Tibial artery (tissue), 4 donors: ENCODE data around the gene RPP14.
"Not testable (repeated sequence)": the region's sequence is repeated elsewhere in the genome, so short reads cannot be mapped to it uniquely, and the experiment has no call there.

Experiments
- DNase-seq, 2 donors: peaks; one replicate each; pipeline ENCODE4 v3.0.0-alpha.2; 2019
- H3K27ac ChIP-seq, 2 donors: fragments of 200-600 bp; sonication (generic) in 1 of 2; 1 replicate in 1 of 2; 2 replicates in 1 of 2; pipeline ENCODE4 v1.5.1; 2018 to 2019; ENCODE audit warnings: mild to moderate bottlenecking in 1 of 2
- H3K27me3 ChIP-seq, 2 donors: fragments of 200-600 bp; sonication (generic) in 1 of 2; one replicate each; pipeline versions ENCODE4 v1.5.1 to v1.6.0; 2016 to 2019
- H3K36me3 ChIP-seq, 3 donors: fragments of 200-600 bp; sonication (generic) in 2 of 3; one replicate each; pipeline ENCODE4 v1.5.1; 2016 to 2019; ENCODE audit warnings: mild to moderate bottlenecking in 2 of 3
- H3K4me1 ChIP-seq, 4 donors: fragments of 200-600 bp; sonication (generic) in 2 of 4; 1 replicate in 3 of 4; 2 replicates in 1 of 4; pipeline ENCODE4 v1.5.1; 2016 to 2019
- H3K4me3 ChIP-seq, 2 donors: fragments of 200-600 bp; sonication (generic) in 1 of 2; 1 replicate in 1 of 2; 2 replicates in 1 of 2; pipeline ENCODE4 v1.5.1; 2018 to 2019; ENCODE audit warnings: mild to moderate bottlenecking in 2 of 2
- H3K9me3 ChIP-seq, 3 donors: fragments of 200-600 bp; sonication (generic) in 1 of 3; one replicate each; pipeline ENCODE4 v1.5.1; 2016 to 2019
- CTCF ChIP-seq, 2 experiments: fragments of 200-600 bp in 1 of 2; fragments of 450-650 bp in 1 of 2; IDR thresholded peaks; one replicate each; pipeline ENCODE4 v1.5.1; 2017 to 2019; ENCODE audit warnings: antibody characterized with exemption in 2 of 2, mild to moderate bottlenecking in 1 of 2, moderate library complexity in 1 of 2
- intact Hi-C: fragments of 100-400 bp; cut with DNase I; formaldehyde crosslinking; loops from one replicate; pipeline ENCODE4 v1.15.0; 2023; ENCODE audit warnings: low total_unique reads

The RPP14 gene

DNA sequence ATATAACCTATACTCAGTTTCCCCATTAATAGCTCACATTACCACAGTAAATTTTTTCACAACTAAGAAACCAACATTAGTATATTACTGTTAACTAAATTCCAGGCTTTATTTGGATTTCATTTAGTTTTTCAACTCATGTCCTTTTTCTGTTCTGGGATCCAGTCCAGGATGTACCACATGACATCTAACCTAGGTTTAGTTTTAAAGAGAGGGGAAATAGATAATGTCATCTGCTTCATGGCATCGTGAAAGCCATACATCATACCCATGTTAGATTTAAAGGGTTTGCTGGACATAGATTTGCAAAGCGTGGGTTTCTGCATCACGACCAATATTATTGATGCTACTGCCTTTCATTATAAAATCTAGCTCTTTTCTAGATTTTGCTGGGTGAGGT is 33.2 kb upstream of the RPP14 start:
- Histone ChIP-seq H3K4me1 (peaks cover 0 to 8% (median 0%) of the 10 kb centered on the region in 4 donors), H3K27ac (no peak overlapping the region), H3K4me3 (no peak overlapping the region), H3K27me3 (no peaks in the 10 kb centered on the region), H3K36me3 (peaks cover 12 to 23% (median 23%) of the 10 kb centered on the region in 3 donors), H3K9me3 (no peaks in the 10 kb centered on the region)
- no peak for DNase-seq
- intact Hi-C loops: no loop called here
- no peak for TF ChIP-seq CTCF (IDR thresholded peaks at IDR 0.05)

DNA sequence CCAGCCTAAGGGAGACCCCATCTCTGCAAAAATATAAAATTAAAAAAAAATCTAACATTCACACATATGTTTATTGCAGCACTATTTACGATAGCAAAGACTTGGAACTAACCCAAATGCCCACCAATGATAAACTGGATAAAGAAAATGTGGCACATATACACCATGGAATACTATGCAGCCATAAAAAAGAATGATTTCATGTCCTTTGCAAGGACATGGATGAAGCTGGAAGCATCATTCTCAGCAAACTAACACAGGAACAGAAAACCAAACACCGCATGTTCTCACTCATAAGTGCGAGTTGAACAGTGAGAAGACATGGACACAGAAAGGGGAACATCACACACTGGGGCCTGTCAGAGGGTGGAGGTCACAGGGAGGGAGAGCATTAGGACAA is 32.7 kb upstream of the RPP14 start:
- H3K4me3 ChIP-seq, H3K27ac ChIP-seq, DNase-seq, intact Hi-C loops, H3K4me1 ChIP-seq, H3K9me3 ChIP-seq, H3K27me3 ChIP-seq: not testable (repeated sequence)
- peaks cover 12 to 23% (median 19%) of the 10 kb centered on the region in 3 donors for H3K36me3 ChIP-seq

- no peaks in the 10 kb centered on the region for H3K27me3 ChIP-seq
- H3K27ac ChIP-seq: no peak overlapping the region
- DNase-seq: no peak
- H3K4me1 ChIP-seq: peaks cover 0 to 8% (median 0%) of the 10 kb centered on the region in 4 donors
- H3K36me3 ChIP-seq: peaks cover 12 to 18% (median 12%) of the 10 kb centered on the region in 3 donors
- intact Hi-C loops: no loop called here
- H3K9me3 ChIP-seq: no peaks in the 10 kb centered on the region
- TF ChIP-seq CTCF (IDR thresholded peaks at IDR 0.05): no peak
- no peak overlapping the region for H3K4me3 ChIP-seq
Measured at GRCh38 chr3:58274027-58274614, 31.9 kb upstream of the RPP14 start.

- Histone ChIP-seq H3K36me3 (peaks cover 6 to 30% (median 26%) of the 10 kb centered on the region in 3 donors), H3K27me3 (no peaks in the 10 kb centered on the region), H3K9me3 (no peaks in the 10 kb centered on the region), H3K4me1 (no peaks in the 10 kb centered on the region), H3K27ac (no peak overlapping the region), H3K4me3 (no peak overlapping the region)
- TF ChIP-seq CTCF (IDR thresholded peaks at IDR 0.05): no peak
- no peak for DNase-seq
- intact Hi-C loops: no loop called here
Measured at GRCh38 chr3:58281069-58281468, 25.0 kb upstream of the RPP14 start.

DNA sequence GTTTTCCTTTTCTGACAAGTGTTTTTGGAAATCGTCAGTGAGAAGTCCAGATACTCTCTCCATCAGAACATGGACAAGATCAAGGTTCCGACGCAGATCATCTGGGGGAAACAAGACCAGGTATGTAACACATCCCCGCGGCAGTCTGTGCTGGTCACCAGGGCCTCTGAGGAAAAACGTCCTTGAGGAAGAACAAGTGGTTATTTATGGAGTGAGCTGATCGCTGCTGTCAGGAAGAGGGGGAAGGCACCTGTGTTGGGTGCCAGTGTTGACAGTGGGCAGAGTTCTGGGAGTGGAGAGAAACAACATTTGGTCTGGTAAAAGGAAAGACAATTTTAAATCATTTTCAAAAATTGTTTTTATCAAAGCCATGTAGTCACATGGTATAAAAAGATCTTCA is 20.7 kb upstream of the RPP14 start:
- Histone ChIP-seq H3K27me3 (no peaks in the 10 kb centered on the region), H3K36me3 (peaks cover 6 to 45% (median 38%) of the 10 kb centered on the region in 3 donors), H3K4me1 (no peaks in the 10 kb centered on the region), H3K4me3 (no peak overlapping the region), H3K27ac (no peak overlapping the region), H3K9me3 (no peaks in the 10 kb centered on the region)
- TF ChIP-seq CTCF (IDR thresholded peaks at IDR 0.05): no peak
- no peak for DNase-seq
- intact Hi-C loops: no loop called here

GRCh38 chr3:58287354-58287753 is 18.7 kb upstream of the RPP14 start:
- no peak for TF ChIP-seq CTCF (IDR thresholded peaks at IDR 0.05)
- intact Hi-C loops: no loop called here
- H3K4me1 ChIP-seq: no peaks in the 10 kb centered on the region
- no peak overlapping the region for H3K4me3 ChIP-seq
- H3K27ac ChIP-seq: no peak overlapping the region
- peaks cover 0 to 32% (median 27%) of the 10 kb centered on the region in 3 donors for H3K36me3 ChIP-seq
- no peak for DNase-seq
- H3K9me3 ChIP-seq: no peaks in the 10 kb centered on the region
- no peaks in the 10 kb centered on the region for H3K27me3 ChIP-seq
